CD4-positive, CD25-positive, alpha-beta regulatory T cell (primary cell): ENCODE measurements around the gene VCAN. TPM values are rescaled to one million over a fixed set of nuclear protein-coding genes. Genes with fewer than 3 reads are reported as not detected.

Source experiments
- ATAC-seq, 2 donors: fragments of 150-1000 bp; cut with Tn5 transposase; one replicate each; pipeline ENCODE4 v1.10.0; 2021; ENCODE audit warnings: low read depth in 2 of 2, moderate number of reproducible peaks in 2 of 2, moderate library complexity in 1 of 2
- DNase-seq, 3 donors: peaks; one replicate each; pipeline versions ENCODE4 v3.0.0 to v3.0.0-alpha.2; 2012 to 2022; ENCODE audit warnings: mixed read lengths in 1 of 3
- H3K27ac ChIP-seq: one replicate; pipeline ENCODE4 v1.7.0; 2013; ENCODE audit warnings: mild to moderate bottlenecking, low read length; ENCODE audit not compliant: insufficient read depth, poor library complexity, severe bottlenecking
- H3K27me3 ChIP-seq: one replicate; pipeline ENCODE4 v1.7.0; 2013; ENCODE audit warnings: low read length; ENCODE audit not compliant: control insufficient read depth, insufficient read depth
- H3K36me3 ChIP-seq: one replicate; pipeline ENCODE4 v1.7.0; 2013; ENCODE audit warnings: mild to moderate bottlenecking, low read length, moderate library complexity; ENCODE audit not compliant: control insufficient read depth, insufficient read depth
- H3K4me1 ChIP-seq: 2 replicates; pipeline ENCODE4 v1.7.0; 2013; ENCODE audit warnings: mild to moderate bottlenecking, low read length; ENCODE audit not compliant: insufficient read depth, control insufficient read depth, poor library complexity, severe bottlenecking
- H3K4me3 ChIP-seq: one replicate; pipeline ENCODE4 v1.7.0; 2013; ENCODE audit warnings: low read depth, mild to moderate bottlenecking, low read length, moderate library complexity
- H3K9me3 ChIP-seq, 2 experiments: 1 replicate in 1 of 2; 2 replicates in 1 of 2; pipeline ENCODE4 v1.7.0; 2013; ENCODE audit warnings: low read length in 2 of 2, mild to moderate bottlenecking in 1 of 2, moderate library complexity in 1 of 2; ENCODE audit not compliant: control insufficient read depth in 2 of 2
- H3K27ac Mint-ChIP-seq, 3 donors: one replicate each; pipeline ENCODE4 v1.8.0; 2020 to 2022; ENCODE audit warnings: mild to moderate bottlenecking in 3 of 3, mixed read lengths in 3 of 3, moderate library complexity in 2 of 3
- H3K27me3 Mint-ChIP-seq: one replicate; pipeline ENCODE4 v1.8.0; 2022; ENCODE audit warnings: mild to moderate bottlenecking, mixed read lengths
- H3K36me3 Mint-ChIP-seq: one replicate; pipeline ENCODE4 v1.8.0; 2020; ENCODE audit warnings: mixed read lengths
- H3K4me1 Mint-ChIP-seq, 4 donors: one replicate each; pipeline ENCODE4 v1.8.0; 2020 to 2022; ENCODE audit warnings: mixed read lengths in 4 of 4, mild to moderate bottlenecking in 1 of 4
- H3K4me3 Mint-ChIP-seq, 4 donors: one replicate each; pipeline ENCODE4 v1.8.0; 2020 to 2022; ENCODE audit warnings: mild to moderate bottlenecking in 4 of 4, mixed read lengths in 4 of 4, moderate library complexity in 3 of 4
- H3K9me3 Mint-ChIP-seq, 7 donors: one replicate each; pipeline ENCODE4 v1.8.0; 2020 to 2022; ENCODE audit warnings: mixed read lengths in 7 of 7, mild to moderate bottlenecking in 3 of 7, moderate library complexity in 2 of 7
- polyA plus RNA-seq, 4 donors: library from polyadenylated mRNA; unstranded; fragments of 300-500 nt; fragmentation: Illumina TruSeq; gene quantifications; one replicate each; pipeline ENCODE4 v1.2.3, GENCODE V29; 2021
- total RNA-seq: library from RNA; stranded (reverse); gene quantifications from one replicate; pipeline ENCODE4 v1.2.3, GENCODE V29; 2022

Gene VCAN
- total and polyA plus RNA-seq, 5 donors from 2014 or later, result 0.20 to 0.85 (median 0.40) TPM; not detected in 2

DNA sequence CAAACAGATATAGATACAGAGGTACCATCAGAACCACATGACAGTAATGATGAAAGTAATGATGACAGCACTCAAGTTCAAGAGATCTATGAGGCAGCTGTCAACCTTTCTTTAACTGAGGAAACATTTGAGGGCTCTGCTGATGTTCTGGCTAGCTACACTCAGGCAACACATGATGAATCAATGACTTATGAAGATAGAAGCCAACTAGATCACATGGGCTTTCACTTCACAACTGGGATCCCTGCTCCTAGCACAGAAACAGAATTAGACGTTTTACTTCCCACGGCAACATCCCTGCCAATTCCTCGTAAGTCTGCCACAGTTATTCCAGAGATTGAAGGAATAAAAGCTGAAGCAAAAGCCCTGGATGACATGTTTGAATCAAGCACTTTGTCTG lies 69.2 kb downstream of the VCAN start:
- Histone ChIP-seq H3K27me3 (peaks cover 2% of the 10 kb centered on the region), H3K4me1 (no peaks in the 10 kb centered on the region), H3K4me3 (no peak overlapping the region), H3K9me3 (no peaks in the 10 kb centered on the region), H3K36me3 (no peaks in the 10 kb centered on the region), H3K27ac (no peak overlapping the region)
- no peaks in the 10 kb centered on the region for H3K9me3 Mint-ChIP-seq
- no peak overlapping the region for H3K4me3 Mint-ChIP-seq
- no peak for DNase-seq
- peaks cover 0 to 2% (median under 1%) of the 10 kb centered on the region in 4 donors for H3K4me1 Mint-ChIP-seq
- ATAC-seq, result no peak
- no peak overlapping the region for H3K27ac Mint-ChIP-seq
- no peaks in the 10 kb centered on the region for H3K36me3 Mint-ChIP-seq
- no peaks in the 10 kb centered on the region for H3K27me3 Mint-ChIP-seq

DNA sequence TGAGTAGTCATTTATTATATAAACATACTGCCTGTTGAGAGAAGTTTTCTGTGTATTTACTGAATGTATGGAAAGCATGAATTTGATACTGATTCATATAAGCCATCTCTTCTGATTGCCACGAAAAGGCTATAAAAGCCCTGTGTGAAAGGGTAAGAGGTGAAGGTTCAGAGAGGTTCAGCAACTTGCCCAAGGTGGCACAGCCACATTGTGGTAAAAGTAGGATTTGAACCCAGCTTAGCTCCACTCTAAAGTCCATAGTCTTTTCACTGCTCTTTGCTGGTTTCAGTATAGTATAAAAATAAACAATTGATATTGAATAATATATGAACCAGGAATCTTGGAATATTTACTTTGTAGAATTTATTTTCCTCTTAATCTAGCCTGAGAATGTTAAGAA lies 71.3 kb downstream of the VCAN start:
- peaks cover 0 to 2% (median 0%) of the 10 kb centered on the region in 7 donors for H3K9me3 Mint-ChIP-seq
- no peaks in the 10 kb centered on the region for H3K36me3 Mint-ChIP-seq
- H3K4me1 ChIP-seq, result no peaks in the 10 kb centered on the region
- H3K27me3 ChIP-seq, result no peaks in the 10 kb centered on the region
- no peaks in the 10 kb centered on the region for H3K27me3 Mint-ChIP-seq
- H3K27ac ChIP-seq, result no peak overlapping the region
- H3K36me3 ChIP-seq, result no peaks in the 10 kb centered on the region
- ATAC-seq (no peak), DNase-seq (no peak)
- H3K9me3 ChIP-seq, result no peaks in the 10 kb centered on the region
- H3K4me1 Mint-ChIP-seq, result peaks cover 0 to 2% (median under 1%) of the 10 kb centered on the region in 4 donors
- H3K27ac Mint-ChIP-seq, result no peak overlapping the region
- H3K4me3 Mint-ChIP-seq, result no peak overlapping the region
- H3K4me3 ChIP-seq, result no peak overlapping the region

DNA sequence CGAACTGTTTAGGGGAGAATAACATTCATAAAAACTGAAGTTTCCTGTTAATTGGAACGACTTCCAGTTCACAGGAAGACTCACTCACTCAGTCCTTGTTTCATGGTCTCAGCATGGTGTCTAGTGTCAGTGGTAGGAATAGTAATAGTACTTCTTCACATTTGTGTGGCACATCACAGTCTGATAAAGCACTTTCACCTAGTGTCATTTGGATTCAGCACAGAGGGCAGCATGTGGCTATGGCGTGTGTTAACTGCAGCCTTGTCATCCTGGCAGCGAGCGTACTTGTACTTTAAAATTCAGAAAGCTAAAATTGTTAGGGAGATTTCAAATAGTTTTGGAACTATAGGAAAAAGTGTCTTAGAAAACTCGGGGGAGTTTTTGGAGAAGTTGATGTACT lies 72.4 kb downstream of the VCAN start:
- peaks cover 0 to 2% (median under 1%) of the 10 kb centered on the region in 4 donors for H3K4me1 Mint-ChIP-seq

DNA sequence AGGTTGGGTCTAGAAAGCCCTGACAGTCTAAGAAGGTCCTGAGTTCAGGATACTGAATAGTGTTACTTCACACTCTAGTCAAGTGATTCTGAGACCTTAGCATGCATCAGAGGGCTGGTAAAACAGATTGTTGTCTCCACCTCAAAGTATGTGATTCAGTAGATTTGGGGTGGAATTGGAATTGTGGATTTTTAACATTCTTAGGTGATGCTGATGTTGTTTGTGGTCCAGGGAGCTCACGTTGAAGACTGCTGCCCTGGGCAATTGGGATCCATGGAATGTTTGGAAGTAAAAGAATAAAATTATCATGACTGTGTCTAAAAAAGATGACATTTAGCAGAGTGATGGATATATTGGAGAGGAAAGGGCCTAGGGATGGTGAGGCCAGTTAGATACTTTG lies 75.6 kb downstream of the VCAN start:
- H3K36me3 ChIP-seq, result no peaks in the 10 kb centered on the region
- no peak for ATAC-seq

More for the DNA sequence above, 72.4 kb downstream of the VCAN start:
- Histone ChIP-seq H3K4me1 (no peaks in the 10 kb centered on the region), H3K4me3 (no peak overlapping the region), H3K9me3 (no peaks in the 10 kb centered on the region), H3K36me3 (no peaks in the 10 kb centered on the region), H3K27me3 (no peaks in the 10 kb centered on the region), H3K27ac (no peak overlapping the region)
- no peaks in the 10 kb centered on the region for H3K27me3 Mint-ChIP-seq
- H3K36me3 Mint-ChIP-seq, result no peaks in the 10 kb centered on the region
- no peak overlapping the region for H3K4me3 Mint-ChIP-seq
- H3K27ac Mint-ChIP-seq, result no peak overlapping the region
- H3K9me3 Mint-ChIP-seq, result peaks cover 0 to 2% (median 0%) of the 10 kb centered on the region in 7 donors
- DNase-seq (no peak), ATAC-seq (no peak)

GRCh38 chr5:83547889-83548288 lies 76.3 kb downstream of the VCAN start:
- Histone ChIP-seq H3K4me1 (no peaks in the 10 kb centered on the region), H3K4me3 (no peak overlapping the region), H3K9me3 (no peaks in the 10 kb centered on the region), H3K27me3 (no peaks in the 10 kb centered on the region), H3K27ac (no peak overlapping the region), H3K36me3 (no peaks in the 10 kb centered on the region)
- no peak for DNase-seq
- Mint-ChIP-seq H3K36me3 (no peaks in the 10 kb centered on the region), H3K4me1 (no peaks in the 10 kb centered on the region), H3K27ac (no peak overlapping the region), H3K4me3 (no peak overlapping the region), H3K9me3 (peaks cover 0 to 4% (median 0%) of the 10 kb centered on the region in 7 donors), H3K27me3 (no peaks in the 10 kb centered on the region)
- ATAC-seq, result no peak

More for the DNA sequence above, 75.6 kb downstream of the VCAN start:
- H3K27me3 ChIP-seq, result no peaks in the 10 kb centered on the region
- peaks cover 0 to 4% (median 0%) of the 10 kb centered on the region in 7 donors for H3K9me3 Mint-ChIP-seq
- H3K27ac Mint-ChIP-seq, result no peak overlapping the region
- H3K4me3 ChIP-seq, result no peak overlapping the region
- H3K36me3 Mint-ChIP-seq, result no peaks in the 10 kb centered on the region
- H3K4me3 Mint-ChIP-seq, result no peak overlapping the region
- H3K27ac ChIP-seq, result no peak overlapping the region
- no peaks in the 10 kb centered on the region for H3K27me3 Mint-ChIP-seq
- DNase-seq, result no peak
- no peaks in the 10 kb centered on the region for H3K4me1 Mint-ChIP-seq
- no peaks in the 10 kb centered on the region for H3K4me1 ChIP-seq
- H3K9me3 ChIP-seq, result no peaks in the 10 kb centered on the region

DNA sequence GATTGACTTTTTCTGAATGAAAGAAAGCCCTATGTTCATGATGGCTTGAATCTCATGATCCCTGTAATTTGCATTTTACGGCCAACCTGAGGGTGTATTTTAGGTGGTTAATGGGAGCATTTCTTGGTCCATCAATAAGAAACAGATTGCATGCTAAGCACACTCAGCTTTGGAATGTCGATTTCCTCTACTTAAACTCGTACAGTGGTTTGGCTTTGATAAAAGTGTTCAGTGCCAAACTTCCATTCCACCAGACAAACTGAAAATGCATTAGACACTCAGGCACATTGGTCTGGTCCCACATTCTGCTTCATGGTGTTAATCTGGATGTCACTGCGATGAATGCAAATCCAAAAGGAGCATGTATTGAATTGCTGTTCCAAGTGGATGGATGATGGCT lies 77.0 kb downstream of the VCAN start:
- H3K4me1 ChIP-seq, result no peaks in the 10 kb centered on the region
- Mint-ChIP-seq H3K27me3 (peaks cover 5% of the 10 kb centered on the region), H3K9me3 (peaks cover 0 to 4% (median 0%) of the 10 kb centered on the region in 7 donors), H3K4me1 (no peaks in the 10 kb centered on the region), H3K36me3 (no peaks in the 10 kb centered on the region), H3K4me3 (no peak overlapping the region), H3K27ac (no peak overlapping the region)
- H3K9me3 ChIP-seq, result no peaks in the 10 kb centered on the region
- no peaks in the 10 kb centered on the region for H3K27me3 ChIP-seq
- DNase-seq, result no peak
- H3K36me3 ChIP-seq, result no peaks in the 10 kb centered on the region
- ATAC-seq, result no peak
- no peak overlapping the region for H3K27ac ChIP-seq
- no peak overlapping the region for H3K4me3 ChIP-seq

DNA sequence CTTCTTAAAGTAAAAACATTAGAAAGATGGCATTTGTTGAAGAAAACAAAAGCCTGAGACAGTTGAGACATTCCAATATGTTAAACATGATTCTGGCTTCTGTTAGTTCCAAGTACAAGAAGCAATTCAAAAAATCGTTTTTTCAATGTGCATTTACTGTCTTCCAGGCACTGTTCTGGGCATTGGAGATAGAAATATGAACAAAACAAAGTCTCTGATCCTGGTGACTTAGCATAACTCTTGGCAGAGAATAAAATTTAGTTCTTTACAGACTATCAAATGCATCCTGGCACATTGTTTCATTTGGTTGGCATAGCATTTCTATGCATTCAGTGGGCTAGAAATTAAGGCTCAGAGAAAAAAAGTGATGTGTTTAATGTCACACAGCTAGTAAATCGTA lies 77.5 kb downstream of the VCAN start:
- H3K27me3 ChIP-seq, result no peaks in the 10 kb centered on the region
- no peak overlapping the region for H3K27ac Mint-ChIP-seq
- no peak for DNase-seq
- peaks cover 0 to 4% (median 0%) of the 10 kb centered on the region in 7 donors for H3K9me3 Mint-ChIP-seq
- no peaks in the 10 kb centered on the region for H3K36me3 ChIP-seq
- peaks cover 5% of the 10 kb centered on the region for H3K27me3 Mint-ChIP-seq
- H3K9me3 ChIP-seq, result no peaks in the 10 kb centered on the region
- H3K4me1 ChIP-seq, result no peaks in the 10 kb centered on the region
- H3K4me1 Mint-ChIP-seq, result no peaks in the 10 kb centered on the region
- H3K27ac ChIP-seq, result no peak overlapping the region
- H3K36me3 Mint-ChIP-seq, result no peaks in the 10 kb centered on the region
- no peak for ATAC-seq
- H3K4me3 Mint-ChIP-seq, result no peak overlapping the region
- H3K4me3 ChIP-seq, result no peak overlapping the region

DNA sequence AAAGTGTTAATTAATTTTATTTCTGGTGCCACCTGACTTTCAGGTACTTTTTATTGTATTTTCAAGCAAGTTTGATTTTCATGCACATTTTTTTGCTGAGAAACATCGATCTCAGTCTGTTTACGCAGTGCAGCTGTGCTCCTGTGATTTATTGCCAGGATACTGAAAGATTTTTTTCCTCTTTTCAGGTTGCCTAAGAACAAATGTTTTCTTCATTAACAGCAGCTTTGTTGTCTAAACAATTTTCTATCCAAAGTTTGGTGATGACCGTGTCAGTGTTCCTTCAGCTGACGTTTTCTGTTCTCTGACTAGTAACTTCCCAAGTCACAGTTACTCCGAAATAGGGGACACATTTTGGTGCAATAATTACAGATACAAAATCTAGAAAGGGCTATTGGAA lies 78.1 kb downstream of the VCAN start:
- Histone ChIP-seq H3K27me3 (no peaks in the 10 kb centered on the region), H3K9me3 (no peaks in the 10 kb centered on the region), H3K36me3 (no peaks in the 10 kb centered on the region), H3K27ac (no peak overlapping the region), H3K4me1 (no peaks in the 10 kb centered on the region), H3K4me3 (no peak overlapping the region)
- Mint-ChIP-seq H3K36me3 (no peaks in the 10 kb centered on the region), H3K4me3 (no peak overlapping the region), H3K27ac (no peak overlapping the region), H3K4me1 (no peaks in the 10 kb centered on the region), H3K9me3 (peaks cover 0 to 4% (median 0%) of the 10 kb centered on the region in 7 donors), H3K27me3 (peaks cover 5% of the 10 kb centered on the region)
- DNase-seq (no peak), ATAC-seq (no peak)
